GM21528 (cell line): Measurements from ENCODE around the gene PCCB.
"Not testable (repeated sequence)": the region's sequence is repeated elsewhere in the genome, so short reads cannot be mapped to it uniquely, and the experiment has no call there.

Experiments used
- ATAC-seq: cut with Tn5 transposase; IDR thresholded peaks from one replicate; pipeline ENCODE4 v1.9.1; 2021; ENCODE audit warnings: mild to moderate bottlenecking, moderate library complexity; ENCODE audit not compliant: unreplicated experiment, low FRiP score

The PCCB gene

DNA sequence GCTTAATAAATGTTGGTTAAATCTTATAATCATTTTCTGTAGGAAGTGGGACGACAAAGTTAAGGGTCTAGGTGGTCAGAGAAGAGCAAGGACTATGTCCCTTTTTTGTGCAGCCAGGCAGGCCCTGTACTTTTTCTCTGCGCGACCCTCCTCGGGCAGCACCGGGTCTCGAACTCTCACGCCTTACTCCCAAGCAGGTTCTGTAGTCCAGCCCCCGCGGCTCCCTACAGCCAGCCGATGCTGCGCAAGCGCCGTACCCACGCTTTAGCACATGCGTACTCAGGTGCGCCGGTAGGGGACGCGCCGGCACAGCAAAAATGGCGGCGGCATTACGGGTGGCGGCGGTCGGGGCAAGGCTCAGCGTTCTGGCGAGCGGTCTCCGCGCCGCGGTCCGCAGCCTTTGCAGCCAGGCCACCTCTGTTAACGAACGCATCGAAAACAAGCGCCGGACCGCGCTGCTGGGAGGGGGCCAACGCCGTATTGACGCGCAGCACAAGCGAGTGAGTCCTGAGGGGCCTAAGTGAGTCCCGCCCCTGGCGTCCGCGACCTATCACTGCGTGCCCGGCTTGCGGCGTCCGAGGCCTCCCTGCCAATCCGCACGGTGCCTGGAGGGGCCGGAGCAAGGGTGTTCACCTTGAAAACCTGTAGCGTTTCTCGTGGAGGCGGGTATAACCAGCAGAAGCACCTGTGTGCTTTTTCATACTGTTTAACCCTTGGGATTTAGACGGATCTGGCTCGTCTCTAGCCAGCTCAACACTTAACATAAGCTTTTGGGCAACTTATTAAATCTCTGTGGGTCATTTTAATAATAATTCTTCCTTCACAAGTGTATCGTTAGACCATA lies at the start of gene PCCB:
TSS of gene PCCB (plus strand) at position 282 of the 844 bp plus-strand sequence. CDS start at position 318, 36 bp downstream.
- ATAC-seq: peak; percentile 97

DNA sequence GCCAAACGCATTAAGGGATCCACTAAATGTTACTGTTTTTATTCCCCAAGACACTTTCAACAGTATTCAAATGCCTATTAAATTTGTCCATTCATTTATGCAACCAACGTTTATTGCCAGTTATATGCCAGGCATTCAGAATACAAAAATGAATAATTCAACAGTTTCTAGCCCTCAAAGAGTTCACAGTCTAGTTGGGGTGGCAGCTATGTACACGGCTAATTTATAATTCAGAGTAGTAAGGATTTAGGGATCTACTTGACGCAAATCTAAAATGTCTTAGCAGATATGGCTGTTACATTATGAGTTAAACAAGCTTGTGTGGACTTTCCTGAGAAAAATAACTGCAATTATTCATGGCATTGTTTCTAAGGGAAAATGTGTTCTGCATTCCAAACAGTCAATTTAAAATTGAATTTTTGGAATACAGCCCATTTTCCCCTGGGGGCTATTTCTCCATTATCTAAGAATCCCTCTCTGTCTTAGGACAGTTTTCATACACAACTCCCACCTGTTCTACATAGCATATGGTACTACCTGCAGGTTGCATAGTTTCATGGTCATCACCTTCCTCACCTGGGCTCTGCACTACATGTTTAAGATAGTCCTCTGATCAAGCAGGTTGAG lies 42.5 kb upstream of the PCCB start:
- no peak for ATAC-seq

DNA sequence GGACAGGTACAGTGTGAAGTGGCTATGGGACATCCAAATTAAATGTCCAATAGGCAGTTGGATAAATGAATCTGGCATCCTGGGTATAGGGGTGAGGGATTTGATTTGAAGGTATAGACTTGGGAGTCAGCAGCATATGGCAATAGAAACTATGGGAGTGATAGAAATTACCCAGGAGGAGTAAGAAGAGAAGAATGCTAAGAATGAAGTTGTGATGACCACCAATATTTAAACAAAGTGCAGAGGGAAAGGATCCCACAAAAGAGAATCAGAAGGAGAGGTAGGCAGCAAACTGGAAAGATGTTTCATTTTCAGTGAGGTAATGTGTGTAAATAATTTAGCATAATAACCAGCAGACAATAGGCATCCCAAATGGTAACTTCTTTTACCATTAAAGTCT lies 40.2 kb upstream of the PCCB start:
- no peak for ATAC-seq

- ATAC-seq: no peak
Measured at GRCh38 chr3:136211547-136211946, 38.6 kb upstream of the PCCB start.

GRCh38 chr3:136222746-136223145 lies 27.4 kb upstream of the PCCB start:
- not testable (repeated sequence) for ATAC-seq

- no peak for ATAC-seq
Measured at GRCh38 chr3:136232413-136232812, 17.7 kb upstream of the PCCB start.

- no peak for ATAC-seq
Measured at GRCh38 chr3:136235545-136235944, 14.6 kb upstream of the PCCB start.

DNA sequence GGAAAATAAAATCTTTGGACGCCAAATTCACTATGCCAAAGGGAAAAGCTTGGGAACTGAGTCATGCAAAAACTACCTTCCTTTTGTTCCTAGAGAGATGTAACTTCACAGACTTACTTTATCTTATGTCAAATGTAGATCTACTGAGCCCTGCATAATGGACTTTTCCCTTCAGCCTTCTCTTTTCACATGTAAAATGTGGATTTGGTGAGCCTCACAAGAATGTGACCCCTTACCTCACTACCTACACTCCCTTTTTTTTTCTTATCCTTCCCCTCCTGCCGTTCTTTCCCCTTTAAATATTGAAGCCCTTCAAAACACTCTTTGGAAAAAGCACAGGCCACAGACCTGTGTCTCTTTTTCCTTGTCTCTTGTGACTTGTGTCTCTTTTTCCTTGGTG lies 14.0 kb upstream of the PCCB start:
- ATAC-seq: no peak

DNA sequence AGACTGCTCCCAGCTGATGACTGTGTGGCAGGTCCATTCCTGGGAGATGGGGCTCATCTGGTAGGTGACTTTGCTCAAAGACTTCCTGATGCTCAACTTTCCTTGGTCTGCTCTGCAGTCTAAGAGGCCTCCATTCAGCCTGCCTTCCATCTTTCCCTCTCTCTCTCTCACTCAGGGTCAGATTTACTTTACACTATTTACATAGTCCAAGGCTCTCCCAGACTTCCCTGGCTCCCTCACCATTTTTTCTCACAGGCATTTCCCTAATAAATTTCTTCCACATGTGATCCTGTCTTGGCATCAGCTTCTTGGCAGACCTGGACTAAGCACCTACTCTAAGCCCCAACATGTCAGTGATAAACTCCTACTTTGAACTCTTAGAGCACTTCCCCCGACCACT lies 13.0 kb upstream of the PCCB start:
- ATAC-seq: no peak

DNA sequence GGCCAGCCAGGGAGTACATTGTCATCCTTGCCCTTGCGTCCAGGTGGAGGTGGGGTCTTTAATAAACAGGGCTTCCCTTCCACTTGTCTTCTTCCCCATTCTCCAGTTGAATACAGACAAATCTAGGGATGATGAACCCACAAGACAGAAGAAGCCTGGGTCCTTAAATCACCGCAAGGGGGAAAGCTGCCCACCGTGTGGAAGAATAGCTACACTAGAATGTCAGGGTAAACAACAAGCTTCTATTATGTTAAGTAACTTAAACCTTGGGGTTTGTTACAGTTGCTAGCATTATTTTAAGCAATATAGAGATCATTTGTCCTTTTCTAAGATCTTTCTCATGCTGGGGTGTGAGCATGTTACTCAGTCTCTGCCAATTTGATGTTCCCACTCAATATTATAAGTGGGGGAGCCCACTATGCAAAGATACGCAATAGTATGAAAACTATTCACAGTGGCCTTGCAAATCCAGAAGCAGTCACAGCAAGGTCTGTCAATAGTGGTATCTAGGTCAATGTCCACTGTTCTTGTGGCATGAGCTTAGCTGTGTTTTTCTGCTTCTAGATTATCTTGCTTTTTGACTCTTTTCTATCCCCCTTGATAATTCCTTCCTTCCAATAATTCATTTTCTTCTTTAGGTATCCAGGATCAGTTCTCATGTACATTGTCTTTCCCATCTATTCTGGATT lies 12.0 kb upstream of the PCCB start:
- no peak for ATAC-seq

GRCh38 chr3:136239094-136239493 lies 11.0 kb upstream of the PCCB start:
- ATAC-seq: no peak

DNA sequence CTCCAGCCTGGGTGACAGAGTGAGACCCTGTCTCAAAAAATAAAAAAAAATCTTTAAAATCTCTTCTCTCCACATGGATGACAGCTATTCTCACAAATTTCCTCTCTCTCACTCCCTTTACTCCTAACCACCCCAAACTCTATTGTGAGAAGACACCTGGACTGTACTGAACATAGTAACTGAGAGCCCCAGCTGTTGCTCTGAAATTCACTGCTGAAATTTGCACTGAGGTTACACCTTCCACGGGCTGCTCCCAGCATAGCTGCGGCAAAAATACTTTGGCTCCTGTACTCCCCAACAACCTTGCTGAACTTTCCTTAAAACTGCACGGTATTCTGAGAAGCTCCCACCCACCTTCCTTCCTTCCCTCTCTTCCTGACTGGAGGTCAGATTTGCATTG lies 4.4 kb upstream of the PCCB start:
- ATAC-seq: no peak

DNA sequence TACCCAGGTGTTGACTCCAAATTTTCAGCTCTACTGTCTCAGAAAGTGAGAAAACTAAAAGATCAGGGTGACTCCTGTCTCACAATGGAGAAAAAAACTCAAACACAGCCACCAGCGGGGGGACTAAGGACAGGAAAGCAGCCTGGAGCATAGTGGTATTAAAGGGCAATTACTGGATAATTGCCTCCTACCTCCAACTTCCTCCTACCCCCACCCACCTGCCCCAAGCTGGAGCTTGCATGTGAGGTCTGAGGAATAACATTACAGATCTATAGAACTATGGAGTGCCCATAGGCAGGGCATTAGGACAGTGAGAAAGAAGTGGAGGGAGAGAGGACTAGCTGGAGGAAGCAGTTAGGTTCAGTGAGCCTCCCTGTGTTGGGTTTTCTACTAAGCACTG lies 2.7 kb upstream of the PCCB start:
- ATAC-seq: no peak

DNA sequence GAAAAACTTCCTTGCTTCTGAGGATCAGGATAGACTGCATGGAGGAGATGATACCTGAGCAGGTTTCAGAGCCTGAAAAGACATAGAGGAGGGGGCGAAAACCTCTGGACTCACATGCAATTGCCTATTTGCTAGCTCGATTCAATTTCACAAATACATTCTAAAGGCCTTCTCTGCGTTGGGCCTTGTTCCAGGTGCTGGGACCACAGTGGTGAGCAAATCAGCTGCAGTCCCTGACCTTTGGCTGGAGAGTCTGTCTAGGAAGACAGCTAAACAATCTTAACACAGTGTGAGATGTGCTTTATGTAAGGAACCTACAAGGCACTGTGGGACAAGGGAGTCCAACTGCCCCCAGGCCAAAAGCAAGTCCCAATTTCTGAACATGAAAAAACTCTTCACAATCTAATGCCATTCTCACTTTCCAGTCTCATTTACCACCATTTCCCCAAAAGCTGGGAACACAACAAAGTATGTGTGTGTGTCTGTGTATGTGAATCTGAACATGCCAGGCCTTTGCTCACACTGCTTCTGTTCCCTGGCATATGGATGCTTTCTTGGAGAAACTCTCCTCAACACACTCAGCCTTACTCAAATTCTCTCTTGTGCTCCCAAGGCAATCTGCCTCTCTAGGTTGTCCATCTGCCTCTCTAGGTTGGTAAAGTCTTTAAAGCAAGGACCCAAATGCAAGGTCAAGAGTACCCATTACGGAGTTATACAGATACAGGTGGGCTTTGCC lies 2.1 kb upstream of the PCCB start:
- ATAC-seq: no peak

DNA sequence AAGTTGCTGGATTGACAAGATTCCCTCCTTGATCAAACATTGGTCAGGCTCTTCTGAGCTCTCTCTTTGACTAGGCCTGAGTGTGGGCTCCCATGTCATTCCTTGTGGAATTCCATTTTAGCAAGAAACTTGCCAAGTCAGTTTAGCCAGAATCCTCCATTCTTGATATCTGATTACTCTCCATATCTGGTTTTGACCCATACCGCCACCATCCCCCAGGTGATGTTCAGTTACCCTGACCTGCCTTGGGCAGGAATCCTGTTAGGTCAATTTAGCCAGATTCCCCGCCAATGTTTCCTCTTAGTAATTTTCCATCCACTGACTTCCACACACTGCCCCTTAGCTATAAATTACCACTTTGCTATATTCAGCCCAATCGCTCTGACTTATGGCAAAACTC lies 1.0 kb upstream of the PCCB start:
- no peak for ATAC-seq

- ATAC-seq: no peak
Measured at GRCh38 chr3:136249593-136249992, 547 bp upstream of the PCCB start.

- ATAC-seq: peak; percentile 17
Measured at GRCh38 chr3:136250903-136251460, 842 bp downstream of the PCCB start.

- no peak for ATAC-seq
Measured at GRCh38 chr3:136251511-136251910, 1.4 kb downstream of the PCCB start.

DNA sequence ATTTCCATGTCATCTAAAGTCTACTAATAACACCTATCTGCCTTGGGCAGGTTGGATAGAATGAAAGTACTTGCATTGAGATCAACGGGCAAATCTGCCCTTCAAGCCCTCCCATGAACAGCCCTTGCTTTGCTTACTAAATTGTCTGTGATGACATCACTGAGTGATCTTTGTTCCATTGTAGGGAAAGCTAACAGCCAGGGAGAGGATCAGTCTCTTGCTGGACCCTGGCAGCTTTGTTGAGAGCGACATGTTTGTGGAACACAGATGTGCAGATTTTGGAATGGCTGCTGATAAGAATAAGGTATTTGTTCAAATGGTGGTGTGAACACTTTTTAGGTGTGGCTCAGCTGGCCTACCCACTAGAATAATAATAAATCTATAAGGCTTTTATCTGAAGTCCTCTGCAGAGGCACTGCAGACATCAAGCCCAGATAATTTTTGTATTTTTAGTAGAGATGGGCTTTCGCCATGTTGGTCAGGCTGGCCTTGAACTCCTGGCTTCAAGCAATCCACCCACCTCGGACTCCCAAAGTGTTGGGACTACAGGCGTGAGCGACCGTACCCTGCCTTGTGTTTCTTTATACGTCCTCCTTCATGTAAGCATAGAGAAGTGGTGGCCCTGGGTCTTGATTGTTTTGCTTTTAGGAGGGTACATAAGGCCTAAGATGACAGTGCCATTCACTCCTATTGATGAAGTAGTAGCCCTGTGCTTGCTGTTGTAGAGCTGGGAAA lies 5.7 kb downstream of the PCCB start:
- ATAC-seq: no peak

DNA sequence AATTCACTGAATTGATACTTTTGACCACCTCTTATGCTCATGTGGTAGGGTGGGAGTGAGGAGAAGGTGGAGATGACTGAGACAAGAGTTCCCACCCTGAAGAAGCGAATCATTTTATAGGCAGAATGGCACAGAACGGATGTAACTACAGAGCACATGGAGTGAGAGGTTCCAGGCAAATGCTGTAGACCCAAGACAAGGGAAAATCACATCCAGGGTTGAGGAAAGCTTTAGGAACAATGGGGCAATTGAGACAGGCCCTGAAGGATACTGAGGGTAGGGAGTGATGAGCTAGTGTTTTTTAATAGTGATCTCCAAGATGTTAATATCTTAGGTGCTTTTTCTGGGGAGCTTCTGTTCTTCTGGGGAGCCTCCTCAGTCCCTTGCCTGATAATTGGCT lies 8.1 kb downstream of the PCCB start:
- no peak for ATAC-seq
